Right lobe of liver (tissue), 6 donors: Measurements from ENCODE around the gene SLC22A23. TPM values are rescaled to one million over a fixed set of nuclear protein-coding genes. Genes with fewer than 3 reads are reported as not detected.

Source experiments
- ATAC-seq, 4 donors: fragments of 200-7000 bp; cut with Tn5 transposase; one replicate each; pipeline ENCODE4 v1.9.1; 2020; ENCODE audit warnings: mild to moderate bottlenecking in 4 of 4, moderate library complexity in 4 of 4
- DNase-seq, 3 donors: peaks; one replicate each; pipeline ENCODE4 v3.0.0-alpha.2; 2020
- H3K27ac ChIP-seq, 3 donors: fragments of 200-600 bp; one replicate each; pipeline ENCODE4 v1.8.0; 2022
- H3K27me3 ChIP-seq, 2 donors: fragments of 200-600 bp; one replicate each; pipeline ENCODE4 v1.8.0; 2022
- H3K36me3 ChIP-seq, 4 donors: fragments of 200-600 bp; sonication (generic) in 1 of 4; one replicate each; pipeline versions ENCODE4 v1.5.1 to v1.8.0; 2017 to 2022; ENCODE audit warnings: control low read depth in 1 of 4
- H3K4me1 ChIP-seq, 4 donors: fragments of 200-600 bp; sonication (generic) in 1 of 4; one replicate each; pipeline versions ENCODE4 v1.5.1 to v1.8.0; 2017 to 2022; ENCODE audit warnings: control low read depth in 1 of 4
- H3K4me3 ChIP-seq, 3 donors: fragments of 200-600 bp; one replicate each; pipeline ENCODE4 v1.8.0; 2022
- H3K9me3 ChIP-seq, 4 donors: fragments of 200-600 bp; sonication (generic) in 1 of 4; one replicate each; pipeline versions ENCODE4 v1.5.1 to v1.8.0; 2017 to 2022; ENCODE audit warnings: control low read depth in 1 of 4
- POLR2A ChIP-seq: fragments of 450-650 bp; IDR thresholded peaks from one replicate; pipeline ENCODE4 v1.6.1; 2017; ENCODE audit warnings: antibody characterized with exemption, mild to moderate bottlenecking
- WGBS: methylation state at CpG from one replicate; pipeline ENCODE4 v1.1.6; 2018; ENCODE audit warnings: low coverage, low lambda C conversion rate; ENCODE audit not compliant: insufficient coverage; ENCODE audit errors: missing lambda C conversion rate; 5-methylcytosine and 5-hydroxymethylcytosine counted together
- intact Hi-C, 2 donors: fragments of 100-400 bp; cut with DNase I; formaldehyde crosslinking; loops; one replicate each; pipeline versions ENCODE4 v1.11.2 to v1.14.1; 2022
- total RNA-seq, 6 experiments: library from RNA; depleted of rRNA in 2 of 6; stranded (reverse); fragments of >200 nt in 2 of 6; fragmentation: NEBNext Ultra II Directional in 3 of 6; extraction: Animal tissue kit (Norgen Biotek cat#: 25700) in 3 of 6; gene quantifications; one replicate each; pipeline versions ENCODE4 v1.1.0 to v1.2.4, GENCODE V29; 2016 to 2023
- TF ChIP-seq, protein P1 (sequence below), 4 donors: fragments of 200-600 bp in 3 of 4; fragments of 450-650 bp in 1 of 4; IDR thresholded peaks; one replicate each; pipeline versions ENCODE4 v1.5.1 to v1.8.0; 2016 to 2022; ENCODE audit warnings: antibody characterized with exemption in 4 of 4, mild to moderate bottlenecking in 2 of 4
- donor health status: DM: no; HTN: yes; CAD: no.
- donor health status: DM: no; HTN: no; CAD: no.
- donor health status: DM: no; HTN: no; CAD: no.
- donor health status: DM: no; HTN: yes; CAD: no.
- donor health status: DM: no; HTN: yes; CAD: no.

SLC22A23 gene
- total RNA-seq, 6 experiments from 2014 or later: 11.7 to 27.6 (median 16.3) TPM

DNA sequence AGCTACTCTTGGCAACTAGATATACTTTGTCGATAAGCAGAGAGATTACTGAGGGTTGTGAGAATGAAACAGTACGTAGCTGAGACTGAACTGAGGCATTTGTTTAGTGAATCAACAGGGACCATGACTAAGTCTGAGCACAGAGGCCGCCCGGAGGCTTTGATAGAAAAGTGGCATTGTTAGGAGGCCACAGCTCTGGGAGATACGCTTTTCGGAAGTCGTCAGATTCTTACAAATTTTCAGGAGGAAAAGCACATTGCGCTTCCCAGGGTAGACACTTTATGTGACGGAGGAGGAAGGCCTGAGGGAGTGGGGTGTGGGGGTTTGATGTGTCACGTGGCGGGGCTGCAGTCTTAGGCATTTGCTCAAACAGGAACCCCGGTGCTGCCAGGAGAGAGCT is 128.7 kb downstream of the SLC22A23 start:
- intact Hi-C loops: no loop called here
- H3K27ac ChIP-seq: no peak overlapping the region
- H3K9me3 ChIP-seq: no peaks in the 10 kb centered on the region
- no peak for DNase-seq
- H3K4me3 ChIP-seq: no peak overlapping the region
- no peaks in the 10 kb centered on the region for H3K4me1 ChIP-seq
- H3K27me3 ChIP-seq: no peaks in the 10 kb centered on the region
- no peaks in the 10 kb centered on the region for H3K36me3 ChIP-seq
- 81% methylated on average over 8 of the region's 12 CpGs for WGBS
- no peak for ATAC-seq
- TF ChIP-seq, protein P1, sequence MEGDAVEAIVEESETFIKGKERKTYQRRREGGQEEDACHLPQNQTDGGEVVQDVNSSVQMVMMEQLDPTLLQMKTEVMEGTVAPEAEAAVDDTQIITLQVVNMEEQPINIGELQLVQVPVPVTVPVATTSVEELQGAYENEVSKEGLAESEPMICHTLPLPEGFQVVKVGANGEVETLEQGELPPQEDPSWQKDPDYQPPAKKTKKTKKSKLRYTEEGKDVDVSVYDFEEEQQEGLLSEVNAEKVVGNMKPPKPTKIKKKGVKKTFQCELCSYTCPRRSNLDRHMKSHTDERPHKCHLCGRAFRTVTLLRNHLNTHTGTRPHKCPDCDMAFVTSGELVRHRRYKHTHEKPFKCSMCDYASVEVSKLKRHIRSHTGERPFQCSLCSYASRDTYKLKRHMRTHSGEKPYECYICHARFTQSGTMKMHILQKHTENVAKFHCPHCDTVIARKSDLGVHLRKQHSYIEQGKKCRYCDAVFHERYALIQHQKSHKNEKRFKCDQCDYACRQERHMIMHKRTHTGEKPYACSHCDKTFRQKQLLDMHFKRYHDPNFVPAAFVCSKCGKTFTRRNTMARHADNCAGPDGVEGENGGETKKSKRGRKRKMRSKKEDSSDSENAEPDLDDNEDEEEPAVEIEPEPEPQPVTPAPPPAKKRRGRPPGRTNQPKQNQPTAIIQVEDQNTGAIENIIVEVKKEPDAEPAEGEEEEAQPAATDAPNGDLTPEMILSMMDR (IDR thresholded peaks at IDR 0.05): no peak
- TF ChIP-seq POLR2A: no peak

GRCh38 chr6:3327403-3327802 is 129.4 kb downstream of the SLC22A23 start:
- no peaks in the 10 kb centered on the region for H3K9me3 ChIP-seq
- WGBS: 88% methylated on average over 3 of the region's 3 CpGs
- TF ChIP-seq POLR2A: no peak
- TF ChIP-seq, protein P1 (IDR thresholded peaks at IDR 0.05): no peak
- DNase-seq (no peak), ATAC-seq (no peak)
- intact Hi-C loops: no loop called here
- H3K27ac ChIP-seq: no peak overlapping the region
- no peak overlapping the region for H3K4me3 ChIP-seq
- H3K36me3 ChIP-seq: no peaks in the 10 kb centered on the region
- no peaks in the 10 kb centered on the region for H3K4me1 ChIP-seq
- no peaks in the 10 kb centered on the region for H3K27me3 ChIP-seq

GRCh38 chr6:3326981-3327380 is 129.9 kb downstream of the SLC22A23 start:
- Histone ChIP-seq H3K9me3 (no peaks in the 10 kb centered on the region), H3K27me3 (no peaks in the 10 kb centered on the region), H3K36me3 (no peaks in the 10 kb centered on the region), H3K4me1 (no peaks in the 10 kb centered on the region), H3K27ac (no peak overlapping the region), H3K4me3 (no peak overlapping the region)
- 80% methylated on average over 2 of the region's 9 CpGs for WGBS
- DNase-seq: no peak
- intact Hi-C loops: no loop called here
- TF ChIP-seq POLR2A: no peak
- TF ChIP-seq, protein P1 (IDR thresholded peaks at IDR 0.05): no peak
- no peak for ATAC-seq

GRCh38 chr6:3326184-3326971 is 130.5 kb downstream of the SLC22A23 start:
- intact Hi-C loops: no loop called here
- ATAC-seq (no peak), DNase-seq (no peak)
- no peak overlapping the region for H3K27ac ChIP-seq
- H3K36me3 ChIP-seq: no peaks in the 10 kb centered on the region
- H3K9me3 ChIP-seq: no peaks in the 10 kb centered on the region
- 90% methylated on average over 2 of the region's 11 CpGs for WGBS
- H3K4me3 ChIP-seq: no peak overlapping the region
- no peaks in the 10 kb centered on the region for H3K27me3 ChIP-seq
- TF ChIP-seq, protein P1 (IDR thresholded peaks at IDR 0.05): no peak
- no peak for TF ChIP-seq POLR2A
- H3K4me1 ChIP-seq: no peaks in the 10 kb centered on the region
